ENCODE data around the gene ARHGAP24.

ARHGAP24 gene

DNA sequence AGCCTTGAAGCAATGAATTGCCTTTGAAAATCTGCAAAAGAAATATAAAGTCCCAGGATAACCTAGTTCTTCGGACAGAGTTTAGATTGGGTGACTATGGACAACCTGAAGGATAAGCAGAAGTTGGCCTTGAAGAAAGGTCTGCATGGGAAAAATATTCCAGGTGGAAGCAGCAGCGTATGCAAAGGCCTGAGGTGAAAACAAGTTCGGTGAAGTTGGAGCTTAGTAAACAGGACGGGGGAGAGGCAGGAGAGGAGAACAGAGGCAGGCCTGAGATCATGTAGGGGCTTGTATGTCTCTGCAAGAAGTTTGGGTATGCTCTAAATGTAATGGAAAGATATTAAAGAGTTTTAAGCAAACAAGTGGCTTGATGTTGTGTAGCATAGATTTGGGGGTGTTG is 176.0 kb downstream of the ARHGAP24 start:
- no peak for TF ChIP-seq TAF1 (IDR thresholded peaks at IDR 0.05; ENCODE audit: borderline replicate concordance, insufficient read depth, low read length)

GRCh38 chr4:85656759-85657505 is 182.0 kb downstream of the ARHGAP24 start:
- TF ChIP-seq SIN3A (IDR thresholded peaks at IDR 0.05; ENCODE audit: borderline replicate concordance, insufficient read depth, low read length) = no peak

DNA sequence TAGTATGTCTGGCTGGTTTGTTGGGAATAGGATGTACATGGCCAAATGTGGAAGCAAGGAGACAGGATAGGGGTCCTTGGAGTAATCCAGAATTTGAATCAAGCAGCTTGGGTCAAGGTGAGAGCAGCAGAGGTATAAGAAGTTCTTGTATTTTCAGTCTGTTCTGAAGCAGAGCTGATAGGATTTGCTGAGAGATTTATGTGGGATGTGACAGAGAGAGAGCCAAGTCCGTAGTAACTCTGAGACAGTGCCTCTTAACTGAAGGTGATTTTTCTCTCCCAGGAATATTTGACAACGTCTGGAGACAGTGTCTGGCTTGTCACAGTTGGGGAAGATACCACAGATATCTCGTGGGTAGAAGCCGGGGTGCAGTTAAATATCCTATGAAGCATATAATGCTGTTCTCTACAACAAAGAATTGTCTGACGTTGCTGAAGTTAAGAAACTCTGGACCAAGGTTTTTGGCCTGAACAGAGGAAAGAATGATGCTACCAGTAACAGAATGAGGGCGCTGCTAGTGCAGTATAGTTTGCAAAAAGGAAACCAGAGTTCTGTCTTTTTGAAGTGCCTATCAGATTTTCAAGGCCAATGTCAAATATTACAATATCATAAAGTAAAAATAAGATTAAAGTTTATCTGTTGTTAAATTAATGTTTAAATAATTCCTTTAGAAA is 184.0 kb downstream of the ARHGAP24 start:
- TF ChIP-seq POLR2AphosphoS5 (IDR thresholded peaks at IDR 0.05; ENCODE audit: low read depth, low read length) (no peak), FOXP2 (optimal IDR thresholded peaks at IDR 0.05; ENCODE audit: borderline replicate concordance, extremely low read depth, extremely low read length, insufficient read depth) (no peak), TAF1 (IDR thresholded peaks at IDR 0.05; ENCODE audit: borderline replicate concordance, insufficient read depth, low read length) (no peak), SIN3A (IDR thresholded peaks at IDR 0.05; ENCODE audit: borderline replicate concordance, insufficient read depth, low read length) (no peak)
- TF ChIP-seq, protein P1, sequence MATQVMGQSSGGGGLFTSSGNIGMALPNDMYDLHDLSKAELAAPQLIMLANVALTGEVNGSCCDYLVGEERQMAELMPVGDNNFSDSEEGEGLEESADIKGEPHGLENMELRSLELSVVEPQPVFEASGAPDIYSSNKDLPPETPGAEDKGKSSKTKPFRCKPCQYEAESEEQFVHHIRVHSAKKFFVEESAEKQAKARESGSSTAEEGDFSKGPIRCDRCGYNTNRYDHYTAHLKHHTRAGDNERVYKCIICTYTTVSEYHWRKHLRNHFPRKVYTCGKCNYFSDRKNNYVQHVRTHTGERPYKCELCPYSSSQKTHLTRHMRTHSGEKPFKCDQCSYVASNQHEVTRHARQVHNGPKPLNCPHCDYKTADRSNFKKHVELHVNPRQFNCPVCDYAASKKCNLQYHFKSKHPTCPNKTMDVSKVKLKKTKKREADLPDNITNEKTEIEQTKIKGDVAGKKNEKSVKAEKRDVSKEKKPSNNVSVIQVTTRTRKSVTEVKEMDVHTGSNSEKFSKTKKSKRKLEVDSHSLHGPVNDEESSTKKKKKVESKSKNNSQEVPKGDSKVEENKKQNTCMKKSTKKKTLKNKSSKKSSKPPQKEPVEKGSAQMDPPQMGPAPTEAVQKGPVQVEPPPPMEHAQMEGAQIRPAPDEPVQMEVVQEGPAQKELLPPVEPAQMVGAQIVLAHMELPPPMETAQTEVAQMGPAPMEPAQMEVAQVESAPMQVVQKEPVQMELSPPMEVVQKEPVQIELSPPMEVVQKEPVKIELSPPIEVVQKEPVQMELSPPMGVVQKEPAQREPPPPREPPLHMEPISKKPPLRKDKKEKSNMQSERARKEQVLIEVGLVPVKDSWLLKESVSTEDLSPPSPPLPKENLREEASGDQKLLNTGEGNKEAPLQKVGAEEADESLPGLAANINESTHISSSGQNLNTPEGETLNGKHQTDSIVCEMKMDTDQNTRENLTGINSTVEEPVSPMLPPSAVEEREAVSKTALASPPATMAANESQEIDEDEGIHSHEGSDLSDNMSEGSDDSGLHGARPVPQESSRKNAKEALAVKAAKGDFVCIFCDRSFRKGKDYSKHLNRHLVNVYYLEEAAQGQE (IDR thresholded peaks at IDR 0.05; ENCODE audit: insufficient read depth in 1 of 2, low read depth in 2 of 2, low read length in 2 of 2) = no peak

- TF ChIP-seq SIN3A (IDR thresholded peaks at IDR 0.05; ENCODE audit: borderline replicate concordance, insufficient read depth, low read length) = no peak
- no peak for TF ChIP-seq FOXP2 (optimal IDR thresholded peaks at IDR 0.05; ENCODE audit: borderline replicate concordance, extremely low read depth, extremely low read length, insufficient read depth)
- TF ChIP-seq, protein P1 (IDR thresholded peaks at IDR 0.05; ENCODE audit: insufficient read depth in 1 of 2, low read depth in 2 of 2, low read length in 2 of 2) = no peak
- TF ChIP-seq TAF1 (IDR thresholded peaks at IDR 0.05; ENCODE audit: borderline replicate concordance, insufficient read depth, low read length) = no peak
- TF ChIP-seq POLR2AphosphoS5 (IDR thresholded peaks at IDR 0.05; ENCODE audit: low read depth, low read length) = no peak
Observed at GRCh38 chr4:85659610-85660218, 184.8 kb downstream of the ARHGAP24 start.

GRCh38 chr4:85669204-85669603 is 194.3 kb downstream of the ARHGAP24 start:
- TF ChIP-seq POLR2AphosphoS5 (IDR thresholded peaks at IDR 0.05; ENCODE audit: low read depth, low read length) = no peak
- no peak for TF ChIP-seq TAF1 (IDR thresholded peaks at IDR 0.05; ENCODE audit: borderline replicate concordance, insufficient read depth, low read length)
- TF ChIP-seq, protein P1 (IDR thresholded peaks at IDR 0.05; ENCODE audit: insufficient read depth in 1 of 2, low read depth in 2 of 2, low read length in 2 of 2) = no peak
- no peak for TF ChIP-seq SIN3A (IDR thresholded peaks at IDR 0.05; ENCODE audit: borderline replicate concordance, insufficient read depth, low read length)
- no peak for TF ChIP-seq FOXP2 (optimal IDR thresholded peaks at IDR 0.05; ENCODE audit: borderline replicate concordance, extremely low read depth, extremely low read length, insufficient read depth)

GRCh38 chr4:85669992-85670548 is 195.1 kb downstream of the ARHGAP24 start:
- TF ChIP-seq, protein P1 (IDR thresholded peaks at IDR 0.05; ENCODE audit: insufficient read depth in 1 of 2, low read depth in 2 of 2, low read length in 2 of 2) = no peak
- TF ChIP-seq FOXP2 (optimal IDR thresholded peaks at IDR 0.05; ENCODE audit: borderline replicate concordance, extremely low read depth, extremely low read length, insufficient read depth) (no peak), POLR2AphosphoS5 (IDR thresholded peaks at IDR 0.05; ENCODE audit: low read depth, low read length) (no peak), SIN3A (IDR thresholded peaks at IDR 0.05; ENCODE audit: borderline replicate concordance, insufficient read depth, low read length) (no peak), TAF1 (IDR thresholded peaks at IDR 0.05; ENCODE audit: borderline replicate concordance, insufficient read depth, low read length) (no peak)
